Stimulated activated CD4-positive, alpha-beta T cell treated with anti-CD3 and anti-CD28 coated beads, Interleukin-2, amount 100 ng/mL, for 4 hours (primary cell): ENCODE data around the gene SHROOM3.

Source experiments
- DNase-seq: peaks from one replicate; pipeline ENCODE4 v3.0.0-alpha.2; 2020; ENCODE audit warnings: low read depth

Gene SHROOM3

GRCh38 chr4:76540486-76540885, 105.5 kb downstream of the SHROOM3 start:
- no peak for DNase-seq

- DNase-seq: no peak
Measured at GRCh38 chr4:76543378-76543777, 108.3 kb downstream of the SHROOM3 start.

GRCh38 chr4:76544725-76545124, 109.7 kb downstream of the SHROOM3 start:
- DNase-seq: no peak

- no peak for DNase-seq
Measured at GRCh38 chr4:76545226-76545884, 110.3 kb downstream of the SHROOM3 start.

GRCh38 chr4:76546327-76546726, 111.3 kb downstream of the SHROOM3 start:
- no peak for DNase-seq

GRCh38 chr4:76546759-76547742, 112.0 kb downstream of the SHROOM3 start:
- no peak for DNase-seq

- DNase-seq: no peak
Measured at GRCh38 chr4:76548704-76549103, 113.7 kb downstream of the SHROOM3 start.

- no peak for DNase-seq
Measured at GRCh38 chr4:76549765-76550164, 114.7 kb downstream of the SHROOM3 start.

GRCh38 chr4:76550966-76551780, 116.1 kb downstream of the SHROOM3 start:
- no peak for DNase-seq

- no peak for DNase-seq
Measured at GRCh38 chr4:76554630-76555029, 119.6 kb downstream of the SHROOM3 start.

GRCh38 chr4:76556452-76556851, 121.4 kb downstream of the SHROOM3 start:
- no peak for DNase-seq

GRCh38 chr4:76558396-76559235, 123.6 kb downstream of the SHROOM3 start:
- no peak for DNase-seq

- no peak for DNase-seq
Measured at GRCh38 chr4:76559236-76560071, 124.4 kb downstream of the SHROOM3 start.

- DNase-seq: no peak
Measured at GRCh38 chr4:76562161-76562560, 127.1 kb downstream of the SHROOM3 start.

GRCh38 chr4:76562836-76563453, 127.9 kb downstream of the SHROOM3 start:
- no peak for DNase-seq

- no peak for DNase-seq
Measured at GRCh38 chr4:76563454-76564122, 128.6 kb downstream of the SHROOM3 start.

- DNase-seq: no peak
Measured at GRCh38 chr4:76564123-76564915, 129.3 kb downstream of the SHROOM3 start.

GRCh38 chr4:76568262-76568661, 133.2 kb downstream of the SHROOM3 start:
- DNase-seq: no peak

- DNase-seq: no peak
Measured at GRCh38 chr4:76569225-76569624, 134.2 kb downstream of the SHROOM3 start.
